Neural progenitor cell (in vitro differentiated cells): ENCODE measurements around the gene RNF222.

Source experiments
- EZH2 ChIP-seq: fragments of 200-600 bp; sonication (generic); IDR thresholded peaks from 2 replicates; pipeline ENCODE4 v1.6.1; 2017; ENCODE audit warnings: antibody characterized with exemption, mild to moderate bottlenecking, moderate library complexity
- EZH2phosphoT487 ChIP-seq: fragments of 200-600 bp; sonication (generic); IDR thresholded peaks from 2 replicates; pipeline ENCODE4 v1.6.1; 2017; ENCODE audit warnings: antibody characterized with exemption
- TF ChIP-seq, protein P1 (sequence below): fragments of 200-600 bp; sonication (generic); IDR thresholded peaks from 2 replicates; pipeline ENCODE4 v1.5.1; 2017; ENCODE audit warnings: antibody characterized with exemption, mild to moderate bottlenecking

DNA sequence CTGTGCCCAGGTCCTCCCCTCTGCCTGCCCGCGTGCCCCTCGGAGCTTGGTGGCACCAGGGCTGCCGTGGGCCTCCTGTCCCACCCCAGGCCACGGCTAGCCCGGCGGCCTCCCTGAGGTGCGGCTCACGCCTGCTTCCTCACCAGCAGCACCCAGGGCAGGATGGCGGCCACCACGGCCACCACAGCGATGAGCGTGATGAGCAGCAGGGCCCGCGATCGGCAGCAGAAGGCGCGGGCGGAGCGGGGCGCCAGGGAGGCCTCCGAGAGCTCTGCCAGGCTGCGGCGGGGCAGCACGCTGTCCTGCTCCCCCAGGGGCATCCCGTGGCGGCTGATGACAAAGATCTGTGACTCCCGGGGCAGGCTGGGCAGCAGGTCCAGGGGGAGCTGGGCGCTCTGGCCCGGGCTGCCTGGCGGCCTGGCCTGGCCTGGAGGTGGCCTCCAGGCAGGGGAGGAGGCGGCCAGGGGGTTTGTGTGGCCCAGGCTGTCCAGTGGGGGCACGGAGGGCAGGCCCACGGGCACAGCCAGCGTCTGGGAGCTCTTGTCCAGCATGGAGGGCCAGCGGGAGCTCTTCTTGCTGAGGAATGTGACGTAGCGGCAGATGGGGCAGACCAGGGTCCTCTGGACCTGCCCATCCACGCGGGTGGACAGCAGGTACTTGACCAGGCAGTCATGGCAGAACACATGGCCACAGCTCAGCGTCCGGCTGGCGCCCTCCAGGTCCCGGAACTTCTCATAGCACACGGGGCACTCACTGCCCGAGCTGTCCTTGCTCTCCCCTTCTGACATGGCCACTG is 4.8 kb downstream of the RNF222 start:
- TF ChIP-seq, protein P1, sequence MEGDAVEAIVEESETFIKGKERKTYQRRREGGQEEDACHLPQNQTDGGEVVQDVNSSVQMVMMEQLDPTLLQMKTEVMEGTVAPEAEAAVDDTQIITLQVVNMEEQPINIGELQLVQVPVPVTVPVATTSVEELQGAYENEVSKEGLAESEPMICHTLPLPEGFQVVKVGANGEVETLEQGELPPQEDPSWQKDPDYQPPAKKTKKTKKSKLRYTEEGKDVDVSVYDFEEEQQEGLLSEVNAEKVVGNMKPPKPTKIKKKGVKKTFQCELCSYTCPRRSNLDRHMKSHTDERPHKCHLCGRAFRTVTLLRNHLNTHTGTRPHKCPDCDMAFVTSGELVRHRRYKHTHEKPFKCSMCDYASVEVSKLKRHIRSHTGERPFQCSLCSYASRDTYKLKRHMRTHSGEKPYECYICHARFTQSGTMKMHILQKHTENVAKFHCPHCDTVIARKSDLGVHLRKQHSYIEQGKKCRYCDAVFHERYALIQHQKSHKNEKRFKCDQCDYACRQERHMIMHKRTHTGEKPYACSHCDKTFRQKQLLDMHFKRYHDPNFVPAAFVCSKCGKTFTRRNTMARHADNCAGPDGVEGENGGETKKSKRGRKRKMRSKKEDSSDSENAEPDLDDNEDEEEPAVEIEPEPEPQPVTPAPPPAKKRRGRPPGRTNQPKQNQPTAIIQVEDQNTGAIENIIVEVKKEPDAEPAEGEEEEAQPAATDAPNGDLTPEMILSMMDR: no peak
- no peak for TF ChIP-seq EZH2
- TF ChIP-seq EZH2phosphoT487: no peak
